Activated CD8-positive, alpha-beta memory T cell treated with anti-CD3 and anti-CD28 coated beads, Interleukin-2, amount 50 U/mL, for 48 hours (primary cell): Measurements from ENCODE around the gene DENND10.
"Not testable (repeated sequence)": the region's sequence is repeated elsewhere in the genome, so short reads cannot be mapped to it uniquely, and the experiment has no call there.

ENCODE experiments used
- DNase-seq: peaks from one replicate; pipeline ENCODE4 v3.0.0-alpha.2; 2020

DENND10 gene

GRCh38 chr10:119103903-119104653 is at the start of gene DENND10:
Gene DENND10 (plus strand): TSS chr10:119104113. CDS start chr10:119104143, 30 bp downstream.
- peak; percentile 90 for DNase-seq

GRCh38 chr10:119055472-119055871 is 48.4 kb upstream of the DENND10 start:
- DNase-seq = no peak

- no peak for DNase-seq
Measured at GRCh38 chr10:119058010-119058409, 45.9 kb upstream of the DENND10 start.

- no peak for DNase-seq
Measured at GRCh38 chr10:119059557-119059956, 44.4 kb upstream of the DENND10 start.

GRCh38 chr10:119060107-119060506 is 43.8 kb upstream of the DENND10 start:
- no peak for DNase-seq

GRCh38 chr10:119061352-119061751 is 42.6 kb upstream of the DENND10 start:
- DNase-seq = no peak

GRCh38 chr10:119061926-119062325 is 42.0 kb upstream of the DENND10 start:
- DNase-seq = no peak

- no peak for DNase-seq
Measured at GRCh38 chr10:119070395-119071165, 33.3 kb upstream of the DENND10 start.

- DNase-seq = no peak
Measured at GRCh38 chr10:119073584-119073983, 30.3 kb upstream of the DENND10 start.

GRCh38 chr10:119078422-119079179 is 25.3 kb upstream of the DENND10 start:
- no peak for DNase-seq

- peak; percentile 84 for DNase-seq
Measured at GRCh38 chr10:119079599-119080520, 24.1 kb upstream of the DENND10 start.

GRCh38 chr10:119080521-119081259 is 23.2 kb upstream of the DENND10 start, which contains the start of gene EIF3A:
Gene EIF3A (minus strand): TSS chr10:119080817. CDS start chr10:119080676, 141 bp downstream.
- peak; percentile 97 for DNase-seq

GRCh38 chr10:119084896-119085295 is 19.0 kb upstream of the DENND10 start:
- no peak for DNase-seq

GRCh38 chr10:119087271-119087882 is 16.5 kb upstream of the DENND10 start:
- no peak for DNase-seq

- no peak for DNase-seq
Measured at GRCh38 chr10:119090026-119090795, 13.7 kb upstream of the DENND10 start.

- no peak for DNase-seq
Measured at GRCh38 chr10:119090968-119091367, 12.9 kb upstream of the DENND10 start.

GRCh38 chr10:119095640-119096039 is 8.3 kb upstream of the DENND10 start:
- DNase-seq = no peak

- not testable (repeated sequence) for DNase-seq
Measured at GRCh38 chr10:119096641-119097415, 7.1 kb upstream of the DENND10 start.

GRCh38 chr10:119098576-119098975 is 5.3 kb upstream of the DENND10 start:
- DNase-seq = no peak
